Neural cell (in vitro differentiated cells): Measurements from ENCODE around the gene PSEN2. TPM values are rescaled to one million over a fixed set of nuclear protein-coding genes. Genes with fewer than 3 reads are reported as not detected.

Experiments used
- H2AFZ ChIP-seq: fragments of 200-600, 300-800 bp; sonication (generic), shearing (Covaris generic); 2 replicates; pipeline ENCODE4 v1.6.0; 2014; ENCODE audit warnings: low read depth, mild to moderate bottlenecking, antibody characterized with exemption, low read length, moderate library complexity
- H3F3A ChIP-seq: fragments of 200-600 bp; shearing (Covaris generic); 2 replicates; pipeline ENCODE4 v1.6.1; 2016; ENCODE audit warnings: mild to moderate bottlenecking, moderate library complexity, mixed read lengths, antibody characterized with exemption, low read length; ENCODE audit not compliant: insufficient read depth, poor library complexity, severe bottlenecking
- H3K27ac ChIP-seq: fragments of 200-600, 300-800 bp; sonication (generic), shearing (Covaris generic); 2 replicates; pipeline ENCODE4 v1.5.1; 2014; ENCODE audit warnings: mild to moderate bottlenecking, low read length, moderate library complexity
- H3K27me3 ChIP-seq: fragments of 300-800, 200-600 bp; sonication (generic), shearing (Covaris generic); 2 replicates; pipeline ENCODE4 v1.6.0; 2014; ENCODE audit warnings: mild to moderate bottlenecking, low read depth, low read length, moderate library complexity; ENCODE audit not compliant: insufficient read depth
- H3K36me3 ChIP-seq: fragments of 300-800, 200-600 bp; sonication (generic), shearing (Covaris generic); 2 replicates; pipeline ENCODE4 v1.5.1; 2014; ENCODE audit warnings: mild to moderate bottlenecking, antibody characterized with exemption, low read length, moderate library complexity; ENCODE audit not compliant: insufficient read depth
- H3K4me2 ChIP-seq: fragments of 300-800, 200-600 bp; sonication (generic), shearing (Covaris generic); 2 replicates; pipeline ENCODE4 v1.6.0; 2014; ENCODE audit warnings: mild to moderate bottlenecking, low read length
- H3K4me3 ChIP-seq: fragments of 300-800, 200-600 bp; sonication (generic), shearing (Covaris generic); 2 replicates; pipeline ENCODE4 v1.5.1; 2014; ENCODE audit warnings: mild to moderate bottlenecking, low read length, moderate library complexity
- H3K79me2 ChIP-seq: fragments of 200-600 bp; shearing (Covaris generic); replicated peaks from 2 replicates; pipeline ENCODE4 v1.6.0; 2014; ENCODE audit warnings: mild to moderate bottlenecking, low read length, moderate library complexity; ENCODE audit not compliant: insufficient read depth
- H3K9ac ChIP-seq: fragments of 300-800, 200-600 bp; sonication (generic), shearing (Covaris generic); 2 replicates; pipeline ENCODE4 v1.6.1; 2016; ENCODE audit warnings: mild to moderate bottlenecking, low read length, mixed read lengths
- H3K9me2 ChIP-seq: fragments of 200-600 bp; shearing (Covaris generic); 2 replicates; pipeline ENCODE4 v1.6.1; 2016; ENCODE audit warnings: mild to moderate bottlenecking, low read length, mixed read lengths; ENCODE audit not compliant: insufficient read depth
- H3K9me3 ChIP-seq: fragments of 200-600, 300-800 bp; sonication (generic), shearing (Covaris generic); 2 replicates; pipeline ENCODE4 v1.6.1; 2016; ENCODE audit warnings: mild to moderate bottlenecking, mixed run types, low read length, moderate library complexity, mixed read lengths
- H4K20me1 ChIP-seq: fragments of 200-600 bp; shearing (Covaris generic); 2 replicates; pipeline ENCODE4 v1.6.1; 2016; ENCODE audit warnings: mild to moderate bottlenecking, mixed run types; ENCODE audit not compliant: insufficient read depth
- CTCF ChIP-seq: fragments of 450-650 bp; IDR thresholded peaks from 2 replicates; pipeline ENCODE4 v1.5.1; 2014; ENCODE audit warnings: antibody characterized with exemption, mild to moderate bottlenecking, moderate library complexity; ENCODE audit not compliant: poor library complexity, severe bottlenecking
- EP300 ChIP-seq: fragments of 450-650 bp; conservative IDR thresholded peaks from 2 replicates; pipeline ENCODE4 v1.6.1; 2014; ENCODE audit warnings: antibody characterized with exemption, mild to moderate bottlenecking, moderate library complexity; ENCODE audit not compliant: poor library complexity, severe bottlenecking
- EZH2 ChIP-seq: fragments of 200-600, 300-800 bp; shearing (Covaris generic), sonication (generic); IDR thresholded peaks from 2 replicates; pipeline ENCODE4 v1.6.1; 2014; ENCODE audit warnings: antibody characterized with exemption, low read length, borderline replicate concordance, mild to moderate bottlenecking; ENCODE audit not compliant: insufficient read depth, poor library complexity, severe bottlenecking
- MXI1 ChIP-seq: fragments of 450-650 bp; conservative IDR thresholded peaks from 2 replicates; pipeline ENCODE4 v1.6.1; 2014; ENCODE audit warnings: antibody characterized with exemption, mild to moderate bottlenecking; ENCODE audit not compliant: poor library complexity, severe bottlenecking
- POLR2AphosphoS5 ChIP-seq: IDR thresholded peaks from 2 replicates; pipeline ENCODE4 v1.6.1; 2012
- RAD21 ChIP-seq: fragments of 450-650 bp; conservative IDR thresholded peaks from 2 replicates; pipeline ENCODE4 v1.6.1; 2014; ENCODE audit warnings: antibody characterized with exemption, mild to moderate bottlenecking, moderate library complexity
- REST ChIP-seq: IDR thresholded peaks from 2 replicates; pipeline ENCODE4 v1.6.1; 2012; ENCODE audit warnings: borderline replicate concordance
- SMC3 ChIP-seq: fragments of 450-650 bp; conservative IDR thresholded peaks from 2 replicates; pipeline ENCODE4 v1.6.1; 2014; ENCODE audit warnings: antibody characterized with exemption, mild to moderate bottlenecking, moderate library complexity; ENCODE audit not compliant: poor library complexity
- TAF1 ChIP-seq: IDR thresholded peaks from 2 replicates; pipeline ENCODE4 v1.6.1; 2012; ENCODE audit warnings: low read depth
- polyA plus RNA-seq: library from polyadenylated mRNA; depleted of rRNA; stranded (reverse); fragments of >200 nt; gene quantifications from 2 replicates; pipeline ENCODE4 v1.2.3, GENCODE V29; 2014

PSEN2 gene
- polyA plus RNA-seq, 1 donor from 2014 or later, result 12.9 TPM

GRCh38 chr1:226894826-226895225 is 24.4 kb downstream of the PSEN2 start:
- Histone ChIP-seq H3K4me2 (no peak overlapping the region), H3K79me2 (no peaks in the 10 kb centered on the region), H3F3A (no peaks in the 10 kb centered on the region), H3K9ac (no peak overlapping the region), H3K27ac (no peak overlapping the region), H3K4me3 (no peak overlapping the region), H3K9me3 (no peaks in the 10 kb centered on the region), H2AFZ (no peak overlapping the region), H3K9me2 (no peaks in the 10 kb centered on the region), H4K20me1 (no peaks in the 10 kb centered on the region), H3K36me3 (no peaks in the 10 kb centered on the region), H3K27me3 (no peaks in the 10 kb centered on the region)
- TF ChIP-seq CTCF (no peak), EZH2 (no peak), SMC3 (no peak), REST (no peak), TAF1 (no peak), POLR2AphosphoS5 (no peak), EP300 (no peak), MXI1 (no peak), RAD21 (no peak)

GRCh38 chr1:226895644-226896043 is 25.2 kb downstream of the PSEN2 start:
- Histone ChIP-seq H3K79me2 (no peaks in the 10 kb centered on the region), H3K9me3 (no peaks in the 10 kb centered on the region), H3K36me3 (no peaks in the 10 kb centered on the region), H3K9ac (no peak overlapping the region), H3K27me3 (no peaks in the 10 kb centered on the region), H3K4me3 (no peak overlapping the region), H3K4me2 (no peak overlapping the region), H3K27ac (no peak overlapping the region), H3F3A (no peaks in the 10 kb centered on the region), H2AFZ (no peak overlapping the region), H3K9me2 (no peaks in the 10 kb centered on the region), H4K20me1 (no peaks in the 10 kb centered on the region)
- TF ChIP-seq POLR2AphosphoS5 (no peak), RAD21 (no peak), REST (no peak), CTCF (no peak), EP300 (no peak), SMC3 (no peak), TAF1 (no peak), MXI1 (no peak), EZH2 (no peak)
